GM12891 (cell line): ENCODE measurements around the gene SECISBP2L.

ENCODE experiments used
- POLR2A ChIP-seq: IDR thresholded peaks from 2 replicates; pipeline ENCODE4 v1.6.1; 2011; ENCODE audit warnings: low read depth, low read length, control low read depth
- POLR2AphosphoS5 ChIP-seq: IDR thresholded peaks from 2 replicates; pipeline ENCODE4 v1.6.1; 2011; ENCODE audit warnings: low read depth, low read length, control low read depth
- TAF1 ChIP-seq: IDR thresholded peaks from 2 replicates; pipeline ENCODE4 v1.6.1; 2011; ENCODE audit warnings: low read depth, low read length, control low read depth

DNA sequence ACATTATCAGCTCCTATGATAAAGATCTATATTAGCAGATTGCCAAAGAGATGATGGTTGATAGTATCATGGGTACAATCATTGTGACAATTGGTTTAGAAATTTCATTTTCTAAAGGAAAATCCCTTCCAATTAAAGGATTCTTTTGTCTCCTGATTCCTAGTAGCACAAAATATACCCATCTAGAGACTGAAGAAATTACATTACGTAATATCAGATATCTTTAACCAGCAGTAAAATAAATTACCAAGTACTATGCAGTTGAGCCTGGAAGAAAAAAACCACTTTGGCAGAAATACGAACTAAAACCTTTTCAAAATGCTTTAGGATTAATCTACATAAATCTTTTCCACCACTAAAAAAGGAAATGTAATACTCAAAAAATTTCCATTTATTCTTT lies 46.9 kb downstream of the SECISBP2L start:
- no peak for TF ChIP-seq POLR2A
- no peak for TF ChIP-seq POLR2AphosphoS5
- no peak for TF ChIP-seq TAF1
